NCI-H2196 treated with DMSO at 0.1 percent for 48 hours (cell line): ENCODE measurements around the gene POU6F2.
"Not testable (repeated sequence)": the region's sequence is repeated elsewhere in the genome, so short reads cannot be mapped to it uniquely, and the experiment has no call there.

ENCODE experiments used
- DNase-seq: peaks from one replicate; lab custom pipeline; 2025; ENCODE audit not compliant: unreplicated experiment; lab: John Stamatoyannopoulos, UW

Gene POU6F2

DNA sequence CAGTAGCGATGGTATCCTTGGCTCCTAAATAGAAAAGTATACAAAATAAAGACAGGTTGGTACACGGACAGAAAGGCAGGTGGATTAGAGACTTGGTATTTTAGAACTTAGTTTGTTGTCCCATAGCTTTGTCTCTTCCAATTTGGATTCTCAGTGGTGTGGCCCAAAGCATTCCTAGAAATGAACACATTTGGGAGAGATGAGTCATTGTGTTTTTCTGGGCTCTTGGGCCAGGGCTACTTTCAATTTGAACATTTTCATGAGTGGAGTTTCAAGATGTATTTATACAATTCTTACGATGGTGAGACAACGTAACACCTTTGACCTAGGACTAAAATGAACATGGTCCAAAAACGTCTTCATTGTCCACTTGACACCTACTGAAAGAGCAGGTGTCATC lies 363.4 kb downstream of the POU6F2 start:
- no peak for DNase-seq

DNA sequence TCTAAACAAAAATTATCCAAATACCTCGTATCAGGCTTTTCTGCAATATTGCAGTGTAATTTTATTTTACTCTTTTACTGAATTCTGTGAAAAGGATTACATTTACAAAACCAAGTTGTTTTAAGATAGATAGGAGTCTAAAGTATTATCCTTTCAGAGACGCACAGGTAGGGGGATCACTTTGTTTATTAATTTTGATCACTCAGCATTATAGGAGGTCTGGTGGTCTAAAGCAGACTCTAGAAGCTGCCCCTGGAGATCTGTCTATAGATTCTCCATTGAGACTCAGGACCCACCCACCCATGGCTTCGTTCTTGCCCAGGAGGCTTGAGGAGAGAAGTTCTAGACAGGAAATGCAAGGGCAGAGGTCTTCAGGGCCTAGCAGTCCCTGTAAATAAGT lies 365.1 kb downstream of the POU6F2 start:
- no peak for DNase-seq

DNA sequence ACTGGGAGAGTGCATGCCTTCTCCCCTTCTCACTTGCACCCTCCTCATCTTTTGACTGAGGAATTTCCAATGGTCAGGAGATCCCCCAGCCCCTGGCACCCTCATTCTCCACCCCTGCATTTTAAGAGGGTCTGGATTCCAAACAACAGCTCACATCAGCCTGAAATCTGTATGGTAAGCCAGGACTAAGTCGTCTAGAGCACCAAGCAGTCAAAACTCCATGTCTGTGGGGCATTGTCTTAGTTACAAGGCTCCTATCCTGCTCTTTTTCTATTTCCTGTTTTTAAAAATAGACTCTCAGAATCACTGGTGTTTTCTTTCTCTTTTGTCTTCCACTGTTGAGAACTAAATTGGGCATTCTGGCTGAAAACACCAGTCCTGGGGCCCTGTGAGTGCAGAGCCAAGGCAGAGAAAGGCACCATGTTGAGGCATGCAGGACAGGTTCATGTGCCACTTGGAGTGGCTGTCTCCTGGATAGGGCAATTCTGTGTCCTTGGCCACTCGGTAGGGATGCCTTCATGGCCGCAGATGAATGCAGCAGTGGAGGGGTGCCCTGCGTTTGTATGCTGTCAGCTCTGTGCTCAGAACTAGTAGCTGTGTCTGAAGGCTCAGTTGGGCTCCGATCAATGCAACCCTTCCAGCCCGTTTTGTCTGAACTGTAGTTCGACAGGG lies 371.9 kb downstream of the POU6F2 start:
- DNase-seq, result no peak

DNA sequence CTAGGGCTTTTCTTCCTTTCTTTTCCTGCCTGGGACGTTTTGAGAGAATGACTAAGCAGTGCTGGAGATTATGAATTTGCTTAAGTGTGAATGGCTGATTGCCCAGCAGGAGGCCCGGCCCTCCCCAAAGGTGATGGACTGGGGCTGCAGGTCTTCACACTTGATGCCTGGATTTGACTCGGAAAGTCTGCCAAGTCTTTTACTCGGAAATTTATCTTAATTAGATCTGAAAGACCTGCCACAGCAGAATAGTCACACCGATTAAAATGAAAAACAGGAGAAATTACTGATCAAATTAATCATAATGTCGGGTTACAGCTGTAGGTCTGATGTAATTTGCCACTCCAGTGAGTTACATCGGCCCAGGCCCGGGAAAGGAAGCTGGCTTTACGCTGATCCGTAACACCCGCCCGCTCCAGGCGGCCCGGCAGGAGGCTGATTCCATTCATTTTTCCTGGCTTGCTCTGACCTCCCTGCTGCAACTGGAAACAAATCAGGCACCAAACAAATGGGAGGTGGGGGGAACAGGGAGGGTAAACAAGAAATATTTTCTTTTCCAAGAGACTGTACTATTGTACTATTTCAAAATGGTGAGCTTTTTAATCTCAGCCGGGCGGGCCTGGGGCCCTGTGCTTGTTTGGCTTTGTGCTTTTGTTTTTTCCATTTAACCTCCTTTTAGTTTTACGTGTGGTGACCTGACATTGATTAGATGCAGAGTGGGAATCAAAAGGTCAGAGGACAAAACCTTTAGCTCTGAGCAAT lies 376.1 kb downstream of the POU6F2 start:
- DNase-seq, result no peak

DNA sequence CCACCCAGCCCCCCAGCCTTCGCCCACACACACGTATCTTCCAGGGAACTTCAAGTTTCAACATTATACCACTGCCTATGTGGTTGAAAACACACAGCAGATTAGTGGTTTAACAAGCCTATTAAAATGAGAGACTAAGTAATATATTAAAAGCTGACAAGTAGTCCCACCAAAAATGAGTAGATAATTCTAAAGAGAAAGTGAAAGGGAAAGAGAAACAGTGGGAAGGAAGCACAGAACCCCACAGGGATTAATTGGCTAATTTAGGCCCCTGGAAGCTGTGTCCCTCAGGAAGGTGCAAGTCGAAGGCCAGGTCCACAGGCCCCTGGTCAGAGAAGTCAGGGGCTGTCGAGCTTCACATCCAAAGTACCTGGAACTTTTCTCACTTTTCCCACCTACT lies 378.0 kb downstream of the POU6F2 start:
- no peak for DNase-seq

DNA sequence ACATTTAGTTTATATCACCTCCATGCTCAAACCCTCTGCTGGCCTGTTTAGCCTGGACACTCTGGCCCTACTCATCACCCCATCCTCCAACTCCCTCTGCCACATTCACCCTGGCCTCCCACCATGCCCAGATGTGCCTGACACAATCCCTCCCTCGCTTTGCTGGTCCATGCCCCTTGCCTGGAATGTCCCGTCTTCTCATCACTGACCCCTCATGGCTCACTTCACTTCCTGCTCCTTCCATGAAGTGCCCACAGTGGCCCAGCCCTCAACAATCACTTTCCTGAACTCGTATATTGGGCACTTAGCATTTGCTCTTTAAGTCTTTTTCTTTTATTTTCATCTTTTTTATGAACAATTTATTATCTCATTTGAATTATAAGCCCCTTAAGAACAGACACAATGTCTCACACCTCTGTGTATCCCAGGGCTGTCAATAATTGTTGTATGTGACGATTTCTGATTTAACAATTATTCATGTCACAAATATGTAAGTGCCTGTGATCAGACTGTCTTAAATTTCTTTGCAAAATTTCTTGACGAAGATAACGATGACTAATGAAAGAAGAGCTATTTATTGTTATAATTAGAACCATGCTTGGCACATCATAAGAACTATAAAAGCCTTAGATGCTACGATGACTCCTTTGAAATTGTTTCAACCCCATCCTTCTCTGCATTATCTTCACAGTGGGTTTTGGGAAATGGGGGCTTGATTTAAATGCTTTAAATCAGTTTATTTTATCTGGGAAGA lies 378.6 kb downstream of the POU6F2 start:
- DNase-seq, result no peak

DNA sequence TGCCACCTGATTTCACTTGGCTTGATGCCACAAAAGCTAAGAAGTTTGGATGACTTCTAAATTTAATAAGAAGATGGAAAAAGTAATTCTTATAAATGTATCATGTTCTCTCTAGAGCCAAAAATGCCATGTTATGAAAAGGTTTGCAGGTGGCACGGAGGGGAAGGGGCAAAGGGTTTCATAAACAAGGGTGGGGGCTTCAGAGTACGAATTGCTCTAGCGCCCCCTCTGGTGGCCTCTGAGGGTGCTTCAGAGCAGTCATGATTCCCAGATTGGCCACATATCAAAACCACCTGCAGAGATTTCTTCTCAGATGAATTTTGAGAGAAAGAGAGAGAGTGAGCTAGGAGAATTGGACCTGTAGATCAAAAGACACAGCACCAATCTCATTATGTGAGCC lies 379.9 kb downstream of the POU6F2 start:
- no peak for DNase-seq

DNA sequence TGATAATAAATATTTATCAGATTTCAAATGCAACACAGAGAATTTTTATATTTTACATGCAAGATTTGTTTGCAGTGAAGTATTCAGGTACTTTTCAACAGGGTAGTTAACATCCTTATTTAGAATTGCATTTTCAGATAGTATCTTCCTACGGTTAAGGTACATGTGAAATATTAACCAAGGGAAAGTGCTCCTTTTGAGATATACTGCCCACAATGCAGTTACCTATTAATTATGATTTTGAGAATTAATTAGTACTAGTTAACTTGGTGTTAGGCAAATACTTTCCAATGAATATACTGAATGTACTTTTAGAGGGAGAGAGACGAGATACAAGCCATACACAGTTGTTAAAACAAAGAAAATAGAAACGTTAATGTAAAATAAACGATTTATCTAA lies 382.3 kb downstream of the POU6F2 start:
- no peak for DNase-seq

DNA sequence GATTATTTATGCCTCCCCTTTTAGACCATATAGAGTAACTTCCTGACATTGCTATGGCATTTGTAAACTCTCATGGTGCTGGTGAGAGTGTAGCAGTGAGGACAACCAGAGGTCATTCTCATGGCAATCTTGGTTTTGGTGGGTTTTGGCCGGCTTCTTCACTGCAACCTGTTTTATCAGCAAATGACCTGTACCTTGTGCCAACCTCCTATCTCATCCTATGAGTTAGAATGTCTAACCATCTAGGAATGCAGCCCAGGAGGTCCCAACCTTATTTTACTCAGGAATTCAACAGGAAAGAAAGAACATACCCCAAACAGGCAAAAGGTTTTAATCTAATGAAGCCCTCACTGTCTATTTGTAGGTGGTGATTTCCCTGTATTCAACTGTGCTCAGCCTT lies 383.1 kb downstream of the POU6F2 start:
- no peak for DNase-seq

DNA sequence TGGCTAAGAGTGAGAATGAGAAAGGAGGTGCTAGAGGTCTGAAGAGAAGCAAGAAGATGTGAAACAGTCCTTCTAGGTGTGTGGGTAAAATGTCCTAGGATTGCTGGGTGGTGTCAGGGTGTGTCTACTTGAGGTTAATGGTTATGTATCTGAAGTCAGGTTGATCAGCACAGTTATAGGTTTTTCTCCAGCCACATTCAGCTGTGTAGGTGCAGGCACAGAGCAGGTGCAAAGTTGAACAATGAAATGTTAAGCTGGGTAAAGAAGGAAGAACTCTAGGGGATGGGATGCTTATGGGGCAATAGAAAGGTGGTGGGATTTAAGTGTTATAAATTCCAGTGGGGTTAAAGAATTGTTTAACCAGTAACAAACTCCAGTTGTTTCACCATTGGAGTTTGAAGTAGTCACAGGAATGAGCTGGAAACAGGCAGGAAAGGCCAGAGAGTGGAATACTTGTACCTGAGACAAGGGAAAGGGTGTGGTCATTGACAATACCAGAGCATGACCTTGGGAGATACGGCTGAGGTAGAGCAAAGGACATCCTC lies 388.1 kb downstream of the POU6F2 start:
- DNase-seq, result no peak

DNA sequence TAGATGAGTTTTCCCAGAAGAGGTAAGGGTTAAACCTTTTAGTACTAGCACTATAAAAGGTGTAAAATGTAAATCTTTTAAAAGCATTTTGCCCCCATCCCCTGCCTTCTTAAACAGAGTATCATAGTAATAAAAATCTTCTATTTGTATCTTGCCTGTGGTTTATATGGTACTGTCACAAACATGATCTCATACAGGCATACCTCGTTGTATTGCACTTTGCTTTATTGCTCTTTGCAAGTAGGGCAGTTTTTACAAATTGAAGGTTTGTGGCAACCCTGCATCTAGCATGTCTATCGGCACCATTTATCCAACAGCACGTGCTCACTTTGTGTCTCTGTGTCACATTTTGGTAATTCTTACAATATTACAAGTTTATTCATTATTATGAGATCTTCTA lies 389.7 kb downstream of the POU6F2 start:
- no peak for DNase-seq

DNA sequence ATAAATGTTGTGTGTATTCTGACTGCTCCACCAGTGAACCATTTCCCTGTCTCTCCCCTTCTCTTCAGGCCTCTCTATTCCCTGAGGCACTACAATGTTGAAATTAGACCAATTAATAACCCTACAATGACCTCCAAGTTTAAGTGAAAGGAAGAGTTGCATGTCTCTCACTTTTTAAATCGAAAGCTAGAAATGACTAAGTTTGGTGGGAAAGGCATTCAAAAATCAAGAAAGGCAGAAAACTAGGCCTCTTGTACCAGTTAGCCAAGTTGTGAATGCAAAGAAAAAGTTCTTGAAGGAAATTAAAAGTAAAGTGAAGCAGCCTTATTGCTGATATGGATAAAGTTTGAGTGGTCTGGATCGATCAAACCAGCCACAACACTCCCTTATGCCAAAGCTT lies 390.2 kb downstream of the POU6F2 start:
- no peak for DNase-seq

DNA sequence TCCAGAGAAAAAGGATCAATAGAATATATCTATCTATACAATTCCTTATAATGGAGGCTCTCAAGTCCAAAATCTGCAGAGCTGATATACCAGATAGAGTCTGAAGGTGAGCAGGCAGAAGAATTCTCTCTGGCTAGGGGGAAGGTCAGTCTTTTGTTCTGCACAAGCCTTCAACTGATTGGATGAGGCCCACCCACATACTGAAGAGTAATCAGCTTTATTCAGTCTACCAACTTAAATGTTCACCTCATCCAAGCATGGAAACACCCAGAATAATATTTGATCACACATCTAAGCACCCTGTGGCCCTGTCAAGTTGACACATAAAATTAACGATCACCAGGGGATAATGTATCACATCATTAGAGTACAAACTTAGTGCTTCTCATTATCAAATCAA lies 394.7 kb downstream of the POU6F2 start:
- DNase-seq, result no peak

DNA sequence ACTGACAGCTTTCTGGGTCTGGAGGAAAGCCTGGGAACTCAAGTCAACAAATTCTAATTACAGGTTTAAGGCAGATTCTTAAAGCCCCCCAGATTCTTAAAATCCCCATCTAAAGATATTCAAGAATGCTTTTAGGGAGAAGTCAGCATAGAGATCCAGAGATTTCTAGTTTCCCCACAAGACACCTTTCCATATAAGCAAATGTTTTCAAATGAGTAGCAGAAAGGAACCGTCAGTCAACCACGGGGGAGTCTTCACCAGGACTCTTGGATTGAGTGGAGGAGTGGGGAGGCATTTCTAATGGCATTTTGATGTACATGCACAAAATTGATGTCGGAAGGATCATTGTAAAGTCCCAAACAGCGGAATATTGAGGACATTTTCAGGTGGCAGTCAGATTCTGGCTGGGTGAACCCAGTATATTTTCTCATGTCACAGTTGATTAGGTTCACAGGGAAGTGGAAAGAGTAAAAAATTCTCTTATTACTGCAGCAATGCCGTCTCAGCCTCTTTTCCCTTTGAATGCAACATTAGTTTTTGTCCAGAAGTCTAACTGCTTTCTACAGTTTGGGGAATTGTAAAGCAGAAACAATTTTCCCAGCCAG lies 396.8 kb downstream of the POU6F2 start:
- no peak for DNase-seq

DNA sequence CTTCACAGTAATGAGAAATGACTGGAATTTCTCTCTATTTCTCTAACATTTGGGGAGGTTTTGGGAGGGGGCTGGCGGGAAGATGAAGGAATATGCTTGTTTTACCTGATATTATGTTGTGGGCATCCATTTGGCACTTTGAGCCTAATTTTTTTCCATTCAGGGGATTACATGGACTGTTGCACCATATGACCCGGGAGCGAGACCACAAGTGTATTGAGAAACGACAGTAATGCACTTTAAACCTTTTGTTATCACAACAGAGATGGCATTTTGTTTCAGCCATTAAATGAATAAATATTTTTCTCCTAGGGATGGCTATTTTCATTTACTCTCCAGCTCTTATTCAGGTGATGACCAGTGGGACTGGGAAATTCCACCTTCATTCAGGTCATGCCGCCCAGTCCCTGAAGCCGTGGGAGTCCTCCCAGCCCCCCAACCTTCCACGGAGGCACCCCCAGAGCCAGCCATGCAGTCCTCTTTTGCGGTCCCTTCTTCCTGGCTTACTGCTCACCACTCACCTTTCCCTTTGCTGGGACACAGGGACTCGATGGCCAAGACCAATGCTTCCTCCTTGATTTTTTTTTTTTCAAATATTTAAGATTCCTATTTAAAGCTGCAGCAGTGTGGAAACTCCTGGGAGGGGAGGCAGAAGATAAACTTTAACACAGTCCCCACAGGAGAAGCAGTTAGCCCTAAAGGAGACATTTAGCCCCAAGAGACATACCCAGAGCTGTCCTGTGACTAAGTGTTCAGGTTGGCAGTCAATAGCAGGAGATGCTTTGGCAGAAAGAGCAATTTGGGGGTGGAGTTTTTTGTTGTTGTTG lies 397.6 kb downstream of the POU6F2 start:
- DNase-seq, result no peak

DNA sequence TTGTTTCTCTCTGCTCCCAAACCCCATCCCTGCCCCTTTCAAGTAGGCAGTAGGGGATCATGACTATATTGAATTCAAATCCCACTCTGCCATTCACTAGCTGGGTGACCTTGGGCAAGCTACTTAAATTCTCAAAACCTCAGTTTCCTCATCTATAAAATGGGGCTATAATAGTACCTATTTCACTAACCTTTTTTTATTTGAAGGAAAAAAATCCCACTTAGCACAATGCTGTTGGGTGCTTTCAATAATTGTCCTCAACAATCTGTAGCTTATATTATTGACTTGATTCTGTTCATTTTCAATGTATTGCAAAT lies 398.1 kb downstream of the POU6F2 start:
- no peak for DNase-seq

DNA sequence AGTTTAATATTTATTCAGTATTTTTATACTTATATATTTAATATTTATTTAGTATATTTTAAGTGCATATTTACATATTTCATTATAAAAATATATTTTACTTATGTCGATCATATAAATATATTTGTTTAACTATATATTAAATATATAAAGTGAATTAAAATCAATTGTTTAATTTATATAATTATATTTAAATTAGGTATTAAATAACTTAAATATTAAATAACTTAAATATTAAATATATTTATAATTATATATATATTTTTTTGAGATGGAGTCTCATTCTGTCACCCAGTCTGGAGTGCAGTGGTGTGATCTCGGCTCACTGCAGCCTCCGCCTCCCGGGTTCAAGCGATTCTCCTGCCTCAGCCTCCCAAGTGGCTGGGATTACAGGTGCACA lies 399.2 kb downstream of the POU6F2 start:
- DNase-seq, result not testable (repeated sequence)

DNA sequence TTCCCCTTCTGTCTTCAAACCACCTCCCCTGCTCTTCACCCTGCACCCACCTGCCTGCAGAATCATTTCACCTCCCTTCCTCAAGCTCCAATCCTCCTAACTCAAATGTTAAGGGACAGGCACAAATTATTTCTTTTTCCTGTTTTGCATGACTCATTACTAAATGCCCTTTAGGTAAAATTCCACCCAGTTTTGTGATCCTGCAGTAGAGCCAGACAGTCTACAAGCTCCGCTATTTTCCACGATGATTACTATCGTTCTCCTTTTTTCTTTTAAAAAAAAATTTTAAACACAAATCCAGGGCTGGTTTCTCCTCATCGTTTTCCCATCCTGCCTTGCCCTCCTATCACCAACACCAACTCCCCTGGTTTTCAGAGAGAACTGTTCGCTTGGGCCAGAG lies 401.7 kb downstream of the POU6F2 start:
- no peak for DNase-seq

DNA sequence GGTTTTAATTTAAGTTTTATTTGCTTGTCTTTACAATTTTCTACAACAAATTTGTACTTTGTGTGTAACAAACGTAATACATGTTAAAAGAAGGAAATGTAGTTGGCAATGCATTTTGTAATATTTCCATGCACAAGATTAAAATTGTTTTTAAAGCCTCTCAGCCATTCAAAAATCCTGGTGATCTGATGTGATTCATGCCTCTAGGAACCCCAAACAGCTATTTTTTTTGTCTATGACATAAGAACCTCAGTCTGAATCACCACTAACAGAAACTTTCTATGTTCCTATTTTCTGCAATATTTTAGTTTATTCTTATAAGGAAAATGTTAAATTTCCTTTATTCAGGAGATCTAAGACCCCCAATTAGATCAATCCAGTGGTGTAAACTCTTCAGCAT lies 405.4 kb downstream of the POU6F2 start:
- no peak for DNase-seq

DNA sequence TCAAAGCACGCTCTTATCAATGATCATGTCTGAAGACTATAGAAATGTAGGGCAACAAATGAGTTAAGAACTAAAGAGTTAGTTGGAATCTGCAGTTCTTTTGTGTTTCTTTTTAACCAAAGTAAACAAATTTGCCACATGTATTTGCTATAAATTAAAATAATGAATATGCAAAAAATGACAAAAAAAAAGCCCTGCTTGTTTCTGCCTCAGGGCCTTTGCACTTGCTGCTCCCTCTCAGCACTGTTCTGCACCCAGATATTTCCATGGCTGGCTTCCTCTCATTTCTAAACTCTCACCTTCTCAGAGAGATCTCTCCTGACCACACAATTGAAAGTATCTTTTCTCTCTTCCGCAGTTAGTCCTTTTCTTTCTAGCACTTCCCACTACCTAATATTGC lies 406.7 kb downstream of the POU6F2 start:
- DNase-seq, result no peak

DNA sequence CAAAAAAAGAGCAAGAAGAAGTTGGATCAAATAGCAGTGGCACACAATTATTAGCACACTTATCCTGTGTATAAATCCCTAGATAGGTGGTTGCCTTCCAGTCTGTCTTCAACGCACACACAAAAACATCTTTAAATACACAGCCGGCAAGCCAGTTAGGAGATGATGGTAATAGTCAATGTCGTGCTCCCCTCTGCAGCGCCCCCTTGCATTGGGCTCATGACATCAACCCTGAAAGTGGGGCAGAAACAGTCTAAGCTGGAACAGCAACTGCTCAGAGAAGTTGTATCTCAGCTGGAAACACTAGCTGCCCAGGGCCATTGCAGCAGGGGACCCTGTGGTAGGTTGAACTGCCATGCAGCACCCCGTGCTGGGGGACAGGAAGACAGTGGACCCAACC lies 409.0 kb downstream of the POU6F2 start:
- DNase-seq, result no peak
